Glutamatergic neuron (in vitro differentiated cells): ENCODE measurements around the gene TMPO. TPM values are rescaled to one million over a fixed set of nuclear protein-coding genes. Genes with fewer than 3 reads are reported as not detected.
"Not testable (repeated sequence)": the region's sequence is repeated elsewhere in the genome, so short reads cannot be mapped to it uniquely, and the experiment has no call there.

Source experiments
- DNase-seq: peaks from one replicate; pipeline ENCODE4 v3.0.0; 2022
- H3K27ac Mint-ChIP-seq: one replicate; pipeline ENCODE4 v1.8.0; 2020; ENCODE audit warnings: mild to moderate bottlenecking, mixed read lengths, inconsistent platforms; ENCODE audit not compliant: unreplicated experiment
- H3K27me3 Mint-ChIP-seq: one replicate; pipeline ENCODE4 v1.8.0; 2020; ENCODE audit warnings: mild to moderate bottlenecking, moderate library complexity, mixed read lengths, inconsistent platforms; ENCODE audit not compliant: unreplicated experiment
- H3K36me3 Mint-ChIP-seq: one replicate; pipeline ENCODE4 v1.8.0; 2020; ENCODE audit warnings: mild to moderate bottlenecking, mixed read lengths, inconsistent platforms; ENCODE audit not compliant: unreplicated experiment
- H3K4me1 Mint-ChIP-seq: one replicate; pipeline ENCODE4 v1.8.0; 2020; ENCODE audit warnings: mild to moderate bottlenecking, low read depth, mixed read lengths, inconsistent platforms; ENCODE audit not compliant: unreplicated experiment
- H3K4me3 Mint-ChIP-seq: one replicate; pipeline ENCODE4 v1.8.0; 2020; ENCODE audit warnings: mild to moderate bottlenecking, mixed read lengths, inconsistent platforms; ENCODE audit not compliant: unreplicated experiment
- H3K9me3 Mint-ChIP-seq: one replicate; pipeline ENCODE4 v1.8.0; 2020; ENCODE audit warnings: mild to moderate bottlenecking, moderate library complexity, mixed read lengths, inconsistent platforms; ENCODE audit not compliant: unreplicated experiment
- total RNA-seq: library from RNA; stranded (reverse); fragmentation: NEBNext Ultra II Directional; extraction: Animal tissue kit (Norgen Biotek cat#: 25700); gene quantifications from one replicate; pipeline ENCODE4 v1.2.1, GENCODE V29; 2021; ENCODE audit not compliant: unreplicated experiment
- TF ChIP-seq, protein P1 (sequence below): fragments of 200-600 bp; sonication (generic); IDR thresholded peaks from one replicate; pipeline ENCODE4 v1.5.0; 2021; ENCODE audit not compliant: partially characterized antibody, unreplicated experiment

TMPO gene
- total RNA-seq, 1 donor from 2014 or later: 80.2 TPM

- peaks cover 2% of the 10 kb centered on the region for H3K27me3 Mint-ChIP-seq
- no peak overlapping the region for H3K27ac Mint-ChIP-seq
- H3K4me3 Mint-ChIP-seq: no peak overlapping the region
- H3K36me3 Mint-ChIP-seq: peaks cover 5% of the 10 kb centered on the region
- peaks cover 5% of the 10 kb centered on the region for H3K9me3 Mint-ChIP-seq
- DNase-seq: no peak
- H3K4me1 Mint-ChIP-seq: no peaks in the 10 kb centered on the region
- TF ChIP-seq, protein P1, sequence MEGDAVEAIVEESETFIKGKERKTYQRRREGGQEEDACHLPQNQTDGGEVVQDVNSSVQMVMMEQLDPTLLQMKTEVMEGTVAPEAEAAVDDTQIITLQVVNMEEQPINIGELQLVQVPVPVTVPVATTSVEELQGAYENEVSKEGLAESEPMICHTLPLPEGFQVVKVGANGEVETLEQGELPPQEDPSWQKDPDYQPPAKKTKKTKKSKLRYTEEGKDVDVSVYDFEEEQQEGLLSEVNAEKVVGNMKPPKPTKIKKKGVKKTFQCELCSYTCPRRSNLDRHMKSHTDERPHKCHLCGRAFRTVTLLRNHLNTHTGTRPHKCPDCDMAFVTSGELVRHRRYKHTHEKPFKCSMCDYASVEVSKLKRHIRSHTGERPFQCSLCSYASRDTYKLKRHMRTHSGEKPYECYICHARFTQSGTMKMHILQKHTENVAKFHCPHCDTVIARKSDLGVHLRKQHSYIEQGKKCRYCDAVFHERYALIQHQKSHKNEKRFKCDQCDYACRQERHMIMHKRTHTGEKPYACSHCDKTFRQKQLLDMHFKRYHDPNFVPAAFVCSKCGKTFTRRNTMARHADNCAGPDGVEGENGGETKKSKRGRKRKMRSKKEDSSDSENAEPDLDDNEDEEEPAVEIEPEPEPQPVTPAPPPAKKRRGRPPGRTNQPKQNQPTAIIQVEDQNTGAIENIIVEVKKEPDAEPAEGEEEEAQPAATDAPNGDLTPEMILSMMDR: no peak
These were observed 46.5 kb downstream of the TMPO start for GRCh38 chr12:98561846-98562245.

DNA sequence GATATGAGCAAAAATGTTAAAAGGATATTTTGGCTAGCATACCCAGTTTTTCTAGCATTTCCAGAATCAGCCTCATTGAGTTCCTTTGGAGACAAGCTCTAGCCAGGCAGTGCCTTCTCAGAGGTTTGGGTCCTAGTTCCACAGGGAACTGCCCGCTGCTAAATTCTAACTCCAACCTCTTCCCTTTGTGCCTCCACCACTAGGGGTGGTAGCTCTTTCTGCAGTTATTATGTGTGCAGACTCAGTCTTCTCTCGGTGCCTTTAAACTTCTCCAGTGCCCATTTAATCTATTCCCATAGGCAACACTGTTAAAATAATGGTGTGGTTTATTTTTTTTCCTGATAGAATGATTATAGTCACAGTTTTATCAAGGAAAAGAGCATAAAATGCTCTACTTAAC is 56.6 kb downstream of the TMPO start:
- Mint-ChIP-seq H3K4me1 (no peaks in the 10 kb centered on the region), H3K27ac (no peak overlapping the region), H3K36me3 (no peaks in the 10 kb centered on the region), H3K9me3 (no peaks in the 10 kb centered on the region), H3K4me3 (no peak overlapping the region), H3K27me3 (peaks cover 3% of the 10 kb centered on the region)
- TF ChIP-seq, protein P1: no peak
- no peak for DNase-seq

DNA sequence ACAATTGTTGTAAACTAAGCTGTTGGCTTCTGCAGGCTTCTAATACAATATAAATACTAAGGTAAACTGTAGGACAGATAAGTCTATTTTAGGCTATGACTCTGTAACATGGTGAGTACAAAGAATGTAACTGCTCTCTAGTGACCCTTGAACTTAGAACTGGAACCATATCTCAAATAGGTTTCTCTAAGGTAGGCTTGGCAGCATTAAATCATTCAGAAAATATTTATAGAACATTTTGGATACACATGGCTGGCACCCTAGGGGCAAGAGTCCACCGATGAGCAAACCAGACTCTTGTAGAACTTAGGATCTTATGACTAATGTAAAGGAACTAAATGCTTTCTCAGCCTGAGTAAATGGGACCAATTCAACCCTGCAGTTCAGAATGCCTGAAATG is 58.7 kb downstream of the TMPO start:
- Mint-ChIP-seq H3K4me3 (no peak overlapping the region), H3K9me3 (no peaks in the 10 kb centered on the region), H3K36me3 (no peaks in the 10 kb centered on the region), H3K4me1 (no peaks in the 10 kb centered on the region), H3K27ac (no peak overlapping the region), H3K27me3 (peaks cover 3% of the 10 kb centered on the region)
- no peak for DNase-seq
- TF ChIP-seq, protein P1: no peak

- TF ChIP-seq, protein P1: no peak
- Mint-ChIP-seq H3K4me1 (no peaks in the 10 kb centered on the region), H3K27ac (no peak overlapping the region), H3K36me3 (no peaks in the 10 kb centered on the region), H3K9me3 (no peaks in the 10 kb centered on the region), H3K27me3 (peaks cover 3% of the 10 kb centered on the region), H3K4me3 (no peak overlapping the region)
- DNase-seq: no peak
These were observed 59.6 kb downstream of the TMPO start for GRCh38 chr12:98575013-98575412.

GRCh38 chr12:98576795-98577194 is 61.4 kb downstream of the TMPO start:
- not testable (repeated sequence) for H3K27me3 Mint-ChIP-seq, H3K27ac Mint-ChIP-seq, DNase-seq, H3K9me3 Mint-ChIP-seq, H3K4me3 Mint-ChIP-seq, H3K4me1 Mint-ChIP-seq, H3K36me3 Mint-ChIP-seq

- Mint-ChIP-seq H3K4me3 (no peak overlapping the region), H3K27ac (no peak overlapping the region), H3K9me3 (no peaks in the 10 kb centered on the region), H3K36me3 (no peaks in the 10 kb centered on the region), H3K27me3 (peaks cover 2% of the 10 kb centered on the region), H3K4me1 (no peaks in the 10 kb centered on the region)
- DNase-seq: no peak
- TF ChIP-seq, protein P1: no peak
These were observed 63.0 kb downstream of the TMPO start for GRCh38 chr12:98578392-98578791.
